Endothelial cell (in vitro differentiated cells): Measurements from ENCODE around the gene TAS2R1. TPM values are rescaled to one million over a fixed set of nuclear protein-coding genes. Genes with fewer than 3 reads are reported as not detected.

Experiments used
- DNase-seq: peaks from one replicate; pipeline ENCODE4 v3.0.0; 2021; ENCODE audit warnings: low spot score
- H3K27ac Mint-ChIP-seq: one replicate; pipeline ENCODE4 v1.8.0; 2021; ENCODE audit warnings: mixed read lengths, inconsistent platforms; ENCODE audit not compliant: unreplicated experiment
- H3K27me3 Mint-ChIP-seq: one replicate; pipeline ENCODE4 v1.8.0; 2021; ENCODE audit warnings: mild to moderate bottlenecking, moderate library complexity, mixed read lengths, inconsistent platforms; ENCODE audit not compliant: unreplicated experiment
- H3K36me3 Mint-ChIP-seq: one replicate; pipeline ENCODE4 v1.8.0; 2021; ENCODE audit warnings: mild to moderate bottlenecking, low read depth, mixed read lengths, inconsistent platforms; ENCODE audit not compliant: unreplicated experiment
- H3K4me1 Mint-ChIP-seq: one replicate; pipeline ENCODE4 v1.8.0; 2021; ENCODE audit warnings: mild to moderate bottlenecking, mixed read lengths, inconsistent platforms; ENCODE audit not compliant: unreplicated experiment
- H3K4me3 Mint-ChIP-seq: one replicate; pipeline ENCODE4 v1.8.0; 2021; ENCODE audit warnings: mild to moderate bottlenecking, mixed read lengths, inconsistent platforms; ENCODE audit not compliant: unreplicated experiment
- H3K9me3 Mint-ChIP-seq: one replicate; pipeline ENCODE4 v1.8.0; 2021; ENCODE audit warnings: mixed read lengths, inconsistent platforms; ENCODE audit not compliant: unreplicated experiment
- CTCF ChIP-seq: fragments of 200-600 bp; sonication (generic); IDR thresholded peaks from one replicate; pipeline ENCODE4 v1.5.0; 2021; ENCODE audit warnings: antibody characterized with exemption; ENCODE audit not compliant: unreplicated experiment
- total RNA-seq: library from RNA; stranded (reverse); fragmentation: NEBNext Ultra II Directional; extraction: Animal tissue kit (Norgen Biotek cat#: 25700); gene quantifications from one replicate; pipeline ENCODE4 v1.2.1, GENCODE V29; 2021; ENCODE audit not compliant: unreplicated experiment

TAS2R1 gene
- total RNA-seq, 1 donor from 2014 or later: not detected

GRCh38 chr5:9625286-9625685 lies 4.9 kb downstream of the TAS2R1 start:
- H3K27me3 Mint-ChIP-seq: no peaks in the 10 kb centered on the region
- no peaks in the 10 kb centered on the region for H3K9me3 Mint-ChIP-seq
- no peaks in the 10 kb centered on the region for H3K36me3 Mint-ChIP-seq
- H3K4me3 Mint-ChIP-seq: no peak overlapping the region
- peaks cover 32% of the 10 kb centered on the region for H3K4me1 Mint-ChIP-seq
- no peak overlapping the region for H3K27ac Mint-ChIP-seq
- no peak for DNase-seq
- no peak for TF ChIP-seq CTCF

GRCh38 chr5:9624196-9624947 lies 5.8 kb downstream of the TAS2R1 start:
- H3K27me3 Mint-ChIP-seq: no peaks in the 10 kb centered on the region
- no peak overlapping the region for H3K27ac Mint-ChIP-seq
- no peak for TF ChIP-seq CTCF
- H3K4me3 Mint-ChIP-seq: no peak overlapping the region
- DNase-seq: no peak
- H3K36me3 Mint-ChIP-seq: no peaks in the 10 kb centered on the region
- H3K9me3 Mint-ChIP-seq: no peaks in the 10 kb centered on the region
- H3K4me1 Mint-ChIP-seq: peaks cover 32% of the 10 kb centered on the region

- no peak for TF ChIP-seq CTCF
- DNase-seq: no peak
- H3K36me3 Mint-ChIP-seq: no peaks in the 10 kb centered on the region
- H3K4me3 Mint-ChIP-seq: peak overlapping the region; percentile 10
- H3K27ac Mint-ChIP-seq: peak overlapping the region; percentile 37
- peaks cover 37% of the 10 kb centered on the region for H3K4me1 Mint-ChIP-seq
- peaks cover 2% of the 10 kb centered on the region for H3K27me3 Mint-ChIP-seq
- no peaks in the 10 kb centered on the region for H3K9me3 Mint-ChIP-seq
These were observed 6.5 kb downstream of the TAS2R1 start for GRCh38 chr5:9623661-9624060.

- peaks cover 35% of the 10 kb centered on the region for H3K4me1 Mint-ChIP-seq
- DNase-seq: peak; percentile 24
- no peaks in the 10 kb centered on the region for H3K9me3 Mint-ChIP-seq
- peak overlapping the region; percentile 37 for H3K27ac Mint-ChIP-seq
- H3K27me3 Mint-ChIP-seq: peaks cover 2% of the 10 kb centered on the region
- no peak for TF ChIP-seq CTCF
- H3K4me3 Mint-ChIP-seq: peak overlapping the region; percentile 10
- H3K36me3 Mint-ChIP-seq: no peaks in the 10 kb centered on the region
These were observed 7.2 kb downstream of the TAS2R1 start for GRCh38 chr5:9622971-9623421.

- H3K27ac Mint-ChIP-seq: no peak overlapping the region
- H3K4me3 Mint-ChIP-seq: no peak overlapping the region
- H3K4me1 Mint-ChIP-seq: peaks cover 37% of the 10 kb centered on the region
- no peak for TF ChIP-seq CTCF
- H3K9me3 Mint-ChIP-seq: no peaks in the 10 kb centered on the region
- H3K36me3 Mint-ChIP-seq: no peaks in the 10 kb centered on the region
- peaks cover 2% of the 10 kb centered on the region for H3K27me3 Mint-ChIP-seq
- DNase-seq: no peak
These were observed 8.7 kb downstream of the TAS2R1 start for GRCh38 chr5:9621379-9621903.
